ENCODE results near the gene MZT2B.

DNA sequence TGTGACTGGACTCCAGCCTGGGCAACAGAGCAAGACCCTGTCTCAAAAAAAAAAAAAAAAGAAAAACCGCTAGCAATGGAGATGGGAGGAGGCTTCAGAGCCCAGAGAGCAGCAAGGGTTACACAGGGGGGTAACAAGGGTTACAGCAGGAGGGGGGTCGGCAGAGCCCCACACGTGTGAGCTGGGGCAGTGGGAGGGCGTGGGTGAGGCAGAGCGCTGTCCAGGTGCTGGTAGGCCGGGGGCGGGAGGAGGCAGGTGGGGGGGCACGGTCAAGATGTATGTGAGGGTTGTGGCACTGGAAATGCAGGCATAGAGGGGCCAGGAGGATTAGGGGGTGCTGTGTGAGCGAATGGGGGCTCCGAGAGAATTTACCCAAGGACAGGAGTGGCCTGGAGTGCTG is 3.4 kb downstream of the MZT2B start:
- TF ChIP-seq, protein P1, sequence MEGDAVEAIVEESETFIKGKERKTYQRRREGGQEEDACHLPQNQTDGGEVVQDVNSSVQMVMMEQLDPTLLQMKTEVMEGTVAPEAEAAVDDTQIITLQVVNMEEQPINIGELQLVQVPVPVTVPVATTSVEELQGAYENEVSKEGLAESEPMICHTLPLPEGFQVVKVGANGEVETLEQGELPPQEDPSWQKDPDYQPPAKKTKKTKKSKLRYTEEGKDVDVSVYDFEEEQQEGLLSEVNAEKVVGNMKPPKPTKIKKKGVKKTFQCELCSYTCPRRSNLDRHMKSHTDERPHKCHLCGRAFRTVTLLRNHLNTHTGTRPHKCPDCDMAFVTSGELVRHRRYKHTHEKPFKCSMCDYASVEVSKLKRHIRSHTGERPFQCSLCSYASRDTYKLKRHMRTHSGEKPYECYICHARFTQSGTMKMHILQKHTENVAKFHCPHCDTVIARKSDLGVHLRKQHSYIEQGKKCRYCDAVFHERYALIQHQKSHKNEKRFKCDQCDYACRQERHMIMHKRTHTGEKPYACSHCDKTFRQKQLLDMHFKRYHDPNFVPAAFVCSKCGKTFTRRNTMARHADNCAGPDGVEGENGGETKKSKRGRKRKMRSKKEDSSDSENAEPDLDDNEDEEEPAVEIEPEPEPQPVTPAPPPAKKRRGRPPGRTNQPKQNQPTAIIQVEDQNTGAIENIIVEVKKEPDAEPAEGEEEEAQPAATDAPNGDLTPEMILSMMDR (IDR thresholded peaks at IDR 0.05), result no peak
- no peak for TF ChIP-seq POLR2A (IDR thresholded peaks at IDR 0.05)
